HG03039 (cell line): ENCODE data around the gene GCFC2.
"Not testable (repeated sequence)": the region's sequence is repeated elsewhere in the genome, so short reads cannot be mapped to it uniquely, and the experiment has no call there.

Experiments
- ATAC-seq: cut with Tn5 transposase; IDR thresholded peaks from one replicate; pipeline ENCODE4 v1.9.1; 2021; ENCODE audit warnings: mild to moderate bottlenecking, moderate library complexity; ENCODE audit not compliant: unreplicated experiment

Gene GCFC2

DNA sequence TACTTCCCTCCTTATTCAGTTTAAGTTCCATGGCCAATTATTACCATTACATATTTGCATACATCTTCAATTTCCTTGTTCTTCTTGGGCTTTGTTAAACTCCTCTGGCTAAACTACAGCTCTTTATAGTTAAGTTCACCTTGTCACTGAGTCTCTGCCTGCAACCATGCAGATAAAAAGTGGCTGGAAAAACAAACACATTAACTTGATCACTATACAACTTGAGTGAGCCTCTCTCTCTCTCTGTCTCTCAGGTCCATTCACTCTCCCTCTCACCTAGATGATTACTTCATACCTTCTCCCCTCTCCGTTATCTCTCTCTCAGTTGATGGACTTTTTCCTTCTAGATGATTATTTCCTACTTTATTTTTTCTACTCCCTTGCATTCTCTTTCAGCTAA is 30.3 kb downstream of the GCFC2 start:
- no peak for ATAC-seq

DNA sequence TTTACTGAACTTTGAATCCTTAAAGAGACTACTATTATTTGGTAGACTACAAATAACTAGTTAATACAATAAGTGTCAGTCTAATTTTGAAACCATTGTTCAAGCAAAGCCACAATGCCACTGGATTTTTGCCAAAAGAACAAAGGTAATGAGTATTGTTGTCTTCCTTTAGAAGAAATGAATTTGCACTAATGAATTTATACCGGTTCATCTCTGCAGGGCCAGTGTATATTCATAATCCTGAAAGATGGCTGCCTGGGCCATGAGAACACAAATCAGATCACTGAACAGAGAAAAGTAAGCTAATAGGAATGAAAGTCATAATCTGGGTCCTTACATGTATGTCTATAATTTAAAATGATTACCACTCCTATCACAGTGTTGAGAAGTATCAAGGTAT is 31.2 kb downstream of the GCFC2 start:
- ATAC-seq: no peak

DNA sequence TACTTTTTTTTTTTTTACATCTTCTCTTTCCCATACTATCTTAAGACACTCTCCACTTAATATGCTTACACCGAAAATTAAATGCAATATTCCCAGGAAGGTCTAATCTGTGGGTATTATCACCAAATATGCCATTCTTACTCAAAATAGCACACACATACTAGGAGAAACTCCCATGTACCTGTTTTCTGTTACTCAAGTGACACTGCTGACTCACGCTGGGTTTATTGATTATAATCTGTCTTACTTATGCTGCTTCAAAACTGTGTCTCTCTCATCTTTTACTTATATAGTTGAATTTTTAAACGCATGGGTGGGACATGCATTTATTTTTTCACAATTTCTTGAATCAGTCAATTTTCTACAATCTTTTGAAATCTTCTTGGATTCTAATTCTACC is 34.3 kb downstream of the GCFC2 start:
- no peak for ATAC-seq

DNA sequence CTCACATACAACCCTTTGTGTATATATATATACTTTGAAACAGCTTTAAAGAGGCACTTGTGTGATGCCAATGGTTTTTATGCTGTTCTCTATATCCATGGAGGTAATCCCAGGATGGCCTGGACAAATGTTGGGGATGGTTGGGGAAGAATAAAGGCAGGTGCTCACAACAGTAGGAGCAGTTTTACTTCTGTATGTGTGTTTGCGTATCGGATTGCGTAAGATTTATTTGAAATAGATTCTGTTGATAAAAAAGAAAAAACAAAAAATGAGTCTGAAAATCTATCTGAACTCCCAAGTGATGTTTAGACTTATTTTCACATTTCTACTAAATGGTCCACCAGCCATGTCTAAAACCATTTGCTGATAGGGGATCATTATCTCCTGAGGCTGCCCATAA is 34.8 kb downstream of the GCFC2 start:
- ATAC-seq: no peak

DNA sequence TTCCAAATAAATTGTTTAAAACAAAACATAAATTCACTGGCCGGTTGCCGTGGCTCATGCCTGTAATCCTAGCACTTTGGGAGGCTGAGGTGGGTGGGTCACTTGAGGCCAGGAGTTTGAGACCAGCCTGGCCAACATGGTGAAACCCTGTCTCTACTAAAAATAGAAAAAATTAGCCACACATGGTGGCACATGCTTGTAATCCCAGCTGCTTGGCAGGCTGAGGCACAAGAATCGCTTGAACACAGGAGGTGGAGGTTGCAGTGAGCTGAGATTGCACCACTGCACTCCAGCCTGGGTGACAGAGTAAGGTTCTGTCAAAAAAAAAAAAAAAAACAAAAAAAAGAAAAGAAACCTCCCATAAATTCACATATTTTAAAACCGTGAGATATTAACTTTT is 35.3 kb downstream of the GCFC2 start:
- ATAC-seq: not testable (repeated sequence)

DNA sequence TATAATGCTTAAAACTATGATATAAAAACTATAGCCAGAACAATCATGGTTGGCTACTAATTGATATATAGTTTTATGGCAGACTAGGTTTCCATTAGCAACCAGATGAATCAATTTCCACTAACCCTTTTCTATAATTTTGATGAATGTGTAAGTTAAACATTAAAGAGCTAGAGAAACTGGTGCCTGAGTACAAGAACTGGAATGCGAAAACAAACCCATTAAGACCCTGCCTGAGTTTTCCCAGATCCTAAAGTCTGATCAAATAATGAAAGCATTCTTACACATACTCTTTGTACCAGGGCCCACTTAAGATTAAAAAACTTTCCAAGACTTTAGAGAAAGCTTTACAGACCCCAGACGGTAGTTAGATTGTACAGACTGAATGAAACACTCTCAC is 42.8 kb downstream of the GCFC2 start:
- ATAC-seq: no peak

DNA sequence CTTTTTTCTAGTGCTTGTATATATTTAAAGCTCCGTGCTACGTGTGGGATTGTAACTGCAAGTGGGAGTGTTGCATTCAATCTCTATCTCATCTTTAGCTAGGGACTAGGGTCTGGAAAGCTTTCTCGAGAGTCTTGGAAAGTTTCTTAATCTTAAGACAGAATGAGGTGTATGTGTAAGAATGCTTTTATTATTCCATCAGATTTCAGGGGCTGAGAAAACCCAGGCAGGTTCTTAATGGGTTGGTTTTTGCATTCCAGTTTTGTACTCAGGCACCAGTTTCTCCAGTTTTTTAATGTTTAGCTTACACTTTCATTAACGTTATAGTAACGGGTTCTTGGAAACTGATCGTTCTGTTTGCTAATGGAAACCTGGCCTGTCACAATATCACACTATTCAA is 43.8 kb downstream of the GCFC2 start:
- no peak for ATAC-seq

DNA sequence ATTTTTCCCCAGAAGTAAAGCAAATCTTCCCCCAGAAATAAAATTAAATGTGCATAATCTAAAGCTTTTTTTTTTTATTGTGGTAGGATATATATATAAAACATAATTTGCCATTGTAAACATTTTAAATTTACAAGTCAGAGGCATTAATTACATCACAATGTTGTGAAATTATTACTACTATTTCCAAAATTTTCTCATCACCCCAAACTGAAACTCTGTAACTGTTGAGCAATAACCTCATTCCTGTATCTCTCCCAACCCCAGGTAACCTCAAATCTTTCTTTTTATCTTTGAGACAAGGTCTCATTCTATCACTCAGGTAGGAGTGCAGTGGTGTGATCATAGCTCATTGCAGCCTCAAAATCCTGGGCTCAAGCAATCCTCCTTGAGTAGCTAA is 52.9 kb downstream of the GCFC2 start:
- ATAC-seq: no peak

DNA sequence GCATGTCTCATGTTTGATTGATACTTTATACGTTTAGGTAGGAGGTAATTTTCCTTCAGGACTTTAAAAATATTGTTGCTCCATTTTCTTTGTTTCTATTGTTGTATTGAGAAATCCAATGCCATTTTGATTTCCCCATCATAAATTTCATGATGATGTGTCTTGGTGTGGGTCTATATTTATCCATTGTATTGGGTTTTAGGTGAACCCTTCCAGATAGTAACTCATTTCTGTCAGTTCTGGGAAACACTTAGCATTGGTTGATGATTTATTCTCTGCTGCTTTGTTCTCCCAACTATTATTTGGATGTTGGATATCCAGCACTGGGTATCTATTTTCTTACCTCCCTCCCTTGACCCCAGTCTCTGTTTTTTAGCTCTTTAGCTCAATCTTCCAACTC is 54.2 kb downstream of the GCFC2 start:
- no peak for ATAC-seq

DNA sequence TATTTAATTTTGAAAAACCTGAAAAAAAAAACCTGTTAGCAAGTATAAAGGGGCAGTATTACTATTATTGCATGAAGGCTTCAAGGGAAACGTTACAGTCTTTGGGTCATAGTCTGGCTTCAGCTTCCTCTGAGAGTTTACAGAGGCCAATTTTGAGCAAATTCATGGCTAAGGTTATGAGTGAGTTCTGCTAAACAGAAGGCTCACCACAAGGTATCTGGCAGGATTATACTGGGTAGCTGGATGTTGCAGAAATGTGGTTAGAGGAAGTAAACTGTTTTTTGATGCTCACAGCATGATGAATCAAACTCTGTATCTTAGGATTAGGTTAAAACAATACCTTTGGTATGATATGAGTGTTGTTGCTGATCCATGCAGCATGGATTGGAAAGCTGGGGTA is 54.9 kb downstream of the GCFC2 start:
- no peak for ATAC-seq

DNA sequence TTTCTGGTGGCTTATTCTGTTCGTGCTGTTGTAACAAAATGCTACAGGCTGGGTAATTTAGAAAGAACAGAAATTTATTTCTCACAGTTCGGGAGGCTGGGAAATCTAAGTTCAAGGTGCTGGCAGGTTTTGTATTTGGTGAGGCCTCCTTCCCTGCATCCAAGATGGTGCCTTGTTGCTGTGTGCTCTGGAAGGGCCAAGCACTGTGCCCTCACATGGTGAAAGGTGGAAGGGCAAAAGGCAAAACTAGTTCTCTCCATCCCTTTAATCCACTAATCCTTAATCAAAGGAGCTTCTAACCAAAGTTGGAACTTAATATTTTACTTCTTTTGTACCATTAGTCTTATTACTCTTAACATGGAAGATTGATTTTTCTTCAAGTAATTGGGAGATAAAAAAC is 56.7 kb downstream of the GCFC2 start:
- no peak for ATAC-seq

DNA sequence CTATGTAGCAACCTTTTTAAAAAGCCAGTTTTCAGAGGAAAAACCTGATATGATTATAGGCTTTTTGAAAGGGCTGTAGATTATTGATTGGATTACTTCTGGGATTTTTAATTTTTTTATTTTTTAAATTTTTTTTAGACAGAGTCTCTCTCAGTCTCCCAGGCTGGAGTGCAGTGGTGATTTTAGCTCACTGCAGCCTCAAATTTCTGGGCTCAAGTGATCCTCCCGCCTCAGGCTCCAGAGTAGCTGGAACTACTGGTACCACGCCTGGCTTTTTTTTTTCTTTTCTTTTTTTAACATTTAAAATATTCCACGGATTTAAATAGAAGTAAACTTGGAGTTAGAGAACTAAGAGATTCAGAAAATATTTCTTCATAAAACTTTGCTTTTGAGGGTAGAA is 62.9 kb downstream of the GCFC2 start:
- ATAC-seq: no peak

DNA sequence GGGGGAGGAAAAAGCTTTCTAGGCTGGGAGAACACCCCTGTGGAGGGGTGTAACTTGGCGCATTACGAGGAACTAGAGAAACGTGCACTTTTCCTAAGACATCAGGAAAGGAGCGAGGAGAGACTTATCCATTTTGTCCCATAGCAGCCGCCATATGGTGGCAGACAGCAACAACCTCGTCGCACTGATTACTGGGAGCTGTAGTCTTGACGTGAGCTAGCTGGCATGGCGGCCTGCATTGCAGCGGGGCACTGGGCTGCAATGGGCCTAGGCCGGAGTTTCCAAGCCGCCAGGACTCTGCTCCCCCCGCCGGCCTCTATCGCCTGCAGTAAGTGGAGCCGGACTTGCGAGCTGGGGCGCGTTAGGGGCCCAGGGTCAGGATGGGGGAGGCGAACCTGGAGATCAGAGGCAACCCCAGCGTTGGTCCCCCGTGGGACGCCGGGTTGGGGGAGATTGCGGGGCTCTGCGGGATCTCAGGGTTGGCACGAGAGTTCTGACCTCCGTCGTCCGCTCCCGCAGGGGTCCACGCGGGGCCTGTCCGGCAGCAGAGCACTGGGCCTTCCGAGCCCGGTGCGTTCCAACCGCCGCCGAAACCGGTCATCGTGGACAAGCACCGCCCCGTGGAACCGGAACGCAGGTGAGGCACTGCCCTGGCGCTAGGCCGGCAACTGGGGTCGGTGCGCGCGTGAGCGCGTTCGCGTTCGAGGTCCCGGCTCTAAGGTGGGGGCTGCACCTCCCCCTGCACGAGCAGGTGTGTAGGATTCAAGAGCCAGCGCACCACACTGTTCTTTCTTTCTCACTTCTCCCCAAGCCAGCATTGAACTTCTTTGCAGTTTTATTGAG is 63.9 kb downstream of the GCFC2 start, which contains the start of gene MRPL19:
MRPL19 (plus strand) TSS at position 201 of the 843 bp plus-strand sequence; CDS start at position 226, 25 bp downstream.
- ATAC-seq: peak; percentile 96

DNA sequence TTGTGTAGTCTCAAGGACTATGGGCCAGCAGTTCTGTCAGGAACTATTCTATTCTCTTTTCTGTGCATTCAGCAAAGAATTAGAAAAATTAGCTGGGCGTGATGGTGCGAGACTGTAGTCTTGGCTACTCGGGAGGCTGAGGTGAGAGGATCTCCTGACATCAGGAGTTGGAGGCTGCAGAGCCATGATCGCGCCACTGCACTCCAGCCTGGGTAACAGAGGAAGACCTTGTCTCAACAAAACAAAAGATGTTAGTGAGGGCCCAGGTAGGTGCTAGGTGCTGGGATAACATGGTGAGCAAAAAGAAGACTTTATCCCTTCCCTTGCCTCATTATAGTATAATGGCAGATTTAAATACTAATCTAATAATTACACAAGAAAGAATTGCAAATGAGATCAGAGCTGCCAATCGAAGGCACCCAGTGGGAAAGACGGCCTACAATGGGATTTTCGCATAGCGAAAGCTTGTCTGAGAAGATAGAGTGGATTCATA is 64.6 kb downstream of the GCFC2 start:
- ATAC-seq: no peak

DNA sequence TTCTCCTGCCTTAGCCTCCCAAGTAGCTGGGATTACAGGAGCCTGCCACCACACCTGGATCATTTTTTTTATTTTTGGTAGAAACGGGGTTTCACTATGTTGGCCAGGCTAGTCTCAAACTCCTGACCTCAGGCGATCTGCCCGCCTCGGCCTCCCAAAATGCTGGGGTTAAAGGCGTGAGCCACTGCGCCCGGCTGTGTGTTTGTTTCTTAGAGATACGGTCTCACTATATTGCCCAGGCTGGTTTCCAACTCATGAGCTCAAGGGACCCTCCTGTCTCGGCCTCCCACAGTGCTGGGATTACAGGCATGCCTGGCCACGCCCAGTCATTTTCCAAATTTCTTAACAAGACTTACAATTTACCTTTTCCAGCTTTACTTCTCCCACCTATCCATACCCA is 65.1 kb downstream of the GCFC2 start:
- ATAC-seq: no peak

DNA sequence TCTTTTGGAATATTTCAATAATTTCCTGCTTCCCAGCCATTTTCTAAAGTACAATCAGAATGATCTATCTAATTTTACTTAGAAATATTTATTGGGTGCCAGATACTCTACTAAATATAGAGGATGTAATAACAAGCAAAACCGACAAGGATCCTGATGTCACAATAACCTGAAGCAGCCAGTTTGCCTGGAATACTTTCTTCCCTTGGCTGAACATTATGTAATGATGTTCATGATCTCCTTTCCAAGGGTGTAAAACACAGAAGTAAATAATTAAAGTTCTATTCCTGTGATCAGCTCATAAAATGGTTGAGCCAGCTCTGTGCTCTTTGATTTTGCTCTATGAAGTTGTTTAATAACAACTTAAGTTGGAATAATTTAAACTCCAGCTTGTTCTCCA is 66.7 kb downstream of the GCFC2 start:
- ATAC-seq: no peak

DNA sequence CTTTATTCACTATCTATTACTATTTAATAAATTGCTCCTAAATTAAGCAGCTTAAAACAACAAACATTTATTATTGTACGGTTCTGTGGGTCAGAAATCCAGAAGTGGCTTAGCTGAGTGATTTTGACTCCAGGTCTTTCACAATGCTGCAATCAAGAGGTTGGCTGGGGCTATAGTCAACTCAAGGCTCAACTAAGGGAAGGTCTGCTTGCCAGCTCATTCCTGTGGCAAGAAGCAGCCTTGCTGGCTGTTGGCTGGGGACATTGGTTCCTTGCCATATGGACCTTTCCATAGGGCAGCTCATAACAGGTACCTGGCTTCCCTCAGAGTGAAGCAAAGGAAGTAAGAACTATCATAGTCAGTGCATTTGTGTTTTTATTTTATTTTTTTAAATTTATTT is 69.1 kb downstream of the GCFC2 start:
- no peak for ATAC-seq

DNA sequence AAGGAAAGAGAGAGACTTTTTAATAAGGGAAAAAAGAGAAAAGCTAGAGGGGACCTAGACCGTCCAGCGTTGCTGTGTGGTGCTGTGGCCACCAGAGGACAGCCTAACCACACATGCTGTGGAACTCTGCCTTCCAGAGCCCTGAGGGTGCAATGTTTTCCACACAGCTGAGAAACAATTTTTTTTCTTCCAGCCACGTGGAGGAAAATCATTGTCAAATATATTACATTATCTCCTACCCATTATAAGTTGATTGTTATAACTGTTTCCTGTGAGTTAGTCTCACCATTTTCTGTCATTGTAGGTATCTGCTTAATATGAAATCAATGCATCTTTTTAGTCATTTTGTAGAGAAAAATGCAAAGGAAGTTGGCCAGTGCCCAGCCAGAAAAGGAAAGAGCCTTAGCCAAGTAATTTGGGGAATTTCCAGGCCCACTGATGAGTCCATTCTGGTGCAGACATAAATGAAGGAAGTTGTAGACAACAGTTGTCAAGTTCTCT is 70.0 kb downstream of the GCFC2 start:
- peak; percentile 96 for ATAC-seq

DNA sequence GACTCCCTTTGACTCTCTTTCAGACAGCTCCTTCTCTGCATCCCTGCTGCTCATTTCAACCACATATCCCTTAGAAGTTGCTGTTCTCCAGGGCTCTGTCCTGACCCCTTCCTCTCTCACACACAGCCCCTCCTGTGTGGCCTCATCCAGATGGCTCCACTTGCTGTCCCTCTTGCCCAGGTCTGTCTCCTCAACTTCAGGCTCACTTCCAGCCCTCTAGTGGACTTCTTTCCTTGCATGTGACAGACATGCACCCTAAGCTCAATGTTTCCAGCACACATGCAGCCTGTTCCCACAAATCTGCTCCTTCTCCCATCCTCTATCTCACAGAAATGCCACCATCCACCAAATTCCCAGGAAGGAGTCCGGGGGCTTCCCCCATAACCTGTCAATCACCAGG is 73.1 kb downstream of the GCFC2 start:
- ATAC-seq: no peak

DNA sequence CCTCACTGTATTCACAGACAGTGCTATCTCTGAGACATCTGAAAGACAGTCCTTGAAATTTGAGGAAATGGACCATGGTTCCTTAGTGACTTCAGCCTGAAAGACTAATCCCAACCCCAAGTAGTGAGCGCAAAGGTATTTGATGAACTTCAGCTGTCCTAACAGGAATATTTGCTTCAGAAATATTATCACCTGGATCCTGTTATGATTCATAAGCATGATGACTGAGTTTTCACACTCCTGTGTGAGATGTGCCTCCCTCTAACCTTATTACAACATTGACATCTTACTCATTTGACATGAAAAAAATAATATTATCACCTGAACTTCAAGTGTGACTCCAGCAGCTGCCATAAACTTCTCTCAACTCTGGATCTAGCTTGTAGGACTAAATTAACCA is 75.8 kb downstream of the GCFC2 start:
- no peak for ATAC-seq

DNA sequence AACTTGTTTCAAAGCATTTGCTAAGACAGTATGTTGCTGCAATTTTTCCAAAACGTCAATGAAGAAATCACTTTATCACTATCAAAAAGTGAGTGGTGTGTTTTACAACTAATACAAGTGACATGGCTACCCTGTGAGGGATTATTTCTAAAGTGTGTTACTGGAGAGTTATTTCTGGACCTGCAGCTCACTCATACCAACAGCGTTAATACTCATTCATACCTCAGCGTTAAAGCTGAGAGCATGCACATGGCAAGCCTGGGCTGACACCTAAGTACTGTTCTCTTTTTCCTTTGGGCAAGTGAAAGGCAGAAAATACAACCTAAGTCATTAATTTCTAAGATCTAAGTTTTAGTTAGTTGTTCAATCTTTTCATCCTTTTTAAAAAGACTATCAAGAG is 77.1 kb downstream of the GCFC2 start:
- ATAC-seq: no peak

DNA sequence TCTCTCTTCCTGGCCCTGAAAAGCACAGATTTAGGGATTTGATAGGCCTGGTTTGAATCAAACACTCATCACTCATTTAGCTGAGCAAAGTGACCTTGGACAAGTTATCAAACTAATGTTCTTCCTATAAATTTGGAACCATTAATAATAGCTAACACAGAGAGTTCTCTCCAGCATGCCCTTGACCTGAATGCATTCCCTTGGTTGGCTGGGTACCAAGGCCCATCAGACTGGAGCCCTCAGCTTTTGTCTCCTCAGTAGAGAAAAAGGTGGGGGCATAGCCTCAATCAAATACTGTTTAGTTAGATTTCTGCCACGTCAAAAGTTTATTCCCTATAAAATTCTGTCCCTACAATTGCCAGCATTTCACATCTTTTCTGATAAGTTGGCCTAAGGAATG is 77.9 kb downstream of the GCFC2 start:
- ATAC-seq: no peak
